MM.1S (cell line): ENCODE data around the gene XXYLT1.

Experiments
- DNase-seq: peaks from one replicate; pipeline ENCODE4 v3.0.0-alpha.2; 2015
- H2AFZ ChIP-seq: fragments of 300-600 bp; sonication (generic); 2 replicates; pipeline ENCODE4 v1.6.0; 2016; ENCODE audit warnings: antibody characterized with exemption, low read length
- H3F3A ChIP-seq: fragments of 300-600 bp; sonication (generic); 2 replicates; pipeline ENCODE4 v1.6.1; 2016; ENCODE audit warnings: mild to moderate bottlenecking, antibody characterized with exemption, low read length, moderate library complexity, mixed read lengths; ENCODE audit not compliant: insufficient read depth
- H3K27ac ChIP-seq: fragments of 300-600 bp; sonication (generic); 2 replicates; pipeline ENCODE4 v1.5.1; 2016; ENCODE audit warnings: mild to moderate bottlenecking, low read length
- H3K27me3 ChIP-seq: fragments of 300-600 bp; sonication (generic); replicated peaks from 2 replicates; pipeline ENCODE4 v1.6.0; 2016; ENCODE audit warnings: low read length; ENCODE audit not compliant: insufficient read depth
- H3K36me3 ChIP-seq: fragments of 300-600 bp; sonication (generic); replicated peaks from 2 replicates; pipeline ENCODE4 v1.6.1; 2016; ENCODE audit warnings: mild to moderate bottlenecking, low read length, mixed read lengths; ENCODE audit not compliant: insufficient read depth
- H3K4me1 ChIP-seq: fragments of 300-600 bp; sonication (generic); 2 replicates; pipeline ENCODE4 v1.6.1; 2016; ENCODE audit warnings: low read length, mixed read lengths
- H3K4me2 ChIP-seq: fragments of 300-600 bp; sonication (generic); 2 replicates; pipeline ENCODE4 v1.6.0; 2016; ENCODE audit warnings: low read depth, low read length
- H3K4me3 ChIP-seq: fragments of 300-600 bp; sonication (generic); 2 replicates; pipeline ENCODE4 v1.5.1; 2016; ENCODE audit warnings: low read length, mixed read lengths
- H3K79me2 ChIP-seq: fragments of 300-600 bp; sonication (generic); 2 replicates; pipeline ENCODE4 v1.6.1; 2016; ENCODE audit warnings: mixed run types, low read length, mixed read lengths
- H3K9ac ChIP-seq: fragments of 300-600 bp; sonication (generic); 2 replicates; pipeline ENCODE4 v1.6.1; 2016; ENCODE audit warnings: low read length, mixed read lengths
- H3K9me2 ChIP-seq: fragments of 300-600 bp; sonication (generic); replicated peaks from 2 replicates; pipeline ENCODE4 v1.6.1; 2016; ENCODE audit warnings: mild to moderate bottlenecking, low read length, mixed read lengths; ENCODE audit not compliant: insufficient read depth
- H3K9me3 ChIP-seq: fragments of 300-600 bp; sonication (generic); replicated peaks from 2 replicates; pipeline ENCODE4 v1.6.1; 2016; ENCODE audit warnings: mild to moderate bottlenecking, low read length, mixed read lengths; ENCODE audit not compliant: insufficient read depth
- H4K20me1 ChIP-seq: fragments of 300-600 bp; sonication (generic); 2 replicates; pipeline ENCODE4 v1.6.1; 2016; ENCODE audit warnings: mild to moderate bottlenecking, low read length, moderate library complexity, mixed read lengths; ENCODE audit not compliant: insufficient read depth
- EZH2 ChIP-seq: fragments of 300-600 bp; sonication (generic); optimal IDR thresholded peaks from 2 replicates; pipeline ENCODE3; 2017; ENCODE audit warnings: low read depth, mild to moderate bottlenecking, antibody characterized with exemption, low read length, mixed read lengths
- EZH2phosphoT487 ChIP-seq: fragments of 300-600 bp; sonication (generic); IDR thresholded peaks from 2 replicates; pipeline ENCODE4 v1.6.1; 2018; ENCODE audit warnings: antibody characterized with exemption, low read length
- TF ChIP-seq, protein P1 (sequence below): fragments of 300-600 bp; sonication (generic); IDR thresholded peaks from 2 replicates; pipeline ENCODE4 v1.5.1; 2016; ENCODE audit warnings: antibody characterized with exemption, low read length, mixed read lengths

The XXYLT1 gene

DNA sequence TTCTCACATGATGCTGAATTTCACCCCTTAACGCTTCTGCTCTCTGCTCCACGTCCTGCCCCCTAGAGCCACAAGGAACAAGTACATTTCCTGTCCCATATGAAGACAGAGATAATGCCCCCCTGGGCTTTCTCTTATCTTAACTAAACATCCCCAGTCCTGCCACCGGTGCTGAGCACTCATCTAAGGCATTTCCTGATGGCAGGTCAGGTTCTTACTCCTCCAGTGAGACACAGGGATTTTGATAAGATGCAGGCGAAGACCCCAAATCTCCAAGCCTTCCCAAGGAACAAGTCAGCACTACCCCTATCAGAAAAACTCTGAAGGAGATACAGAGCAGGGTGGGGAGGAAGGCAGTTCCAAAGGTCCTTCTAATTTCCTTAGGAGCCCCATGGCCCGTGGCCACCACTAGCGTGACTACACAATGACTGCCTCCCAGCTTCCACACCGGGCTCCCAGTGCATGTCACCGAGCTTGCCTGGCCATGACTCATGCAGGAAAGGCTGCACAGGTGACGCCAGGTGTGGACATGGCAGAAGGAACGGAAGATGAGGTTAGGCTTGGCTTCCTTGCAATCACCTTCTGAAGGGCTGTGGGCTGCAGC is 152.9 kb downstream of the XXYLT1 start:
- H3K79me2 ChIP-seq = no peaks in the 10 kb centered on the region
- no peaks in the 10 kb centered on the region for H3K27me3 ChIP-seq
- DNase-seq = no peak
- no peak overlapping the region for H3K27ac ChIP-seq
- H3K4me1 ChIP-seq = no peaks in the 10 kb centered on the region
- no peaks in the 10 kb centered on the region for H3K36me3 ChIP-seq
- no peak overlapping the region for H2AFZ ChIP-seq
- H3K9ac ChIP-seq = no peak overlapping the region
- H3K9me2 ChIP-seq = no peaks in the 10 kb centered on the region
- no peaks in the 10 kb centered on the region for H3K9me3 ChIP-seq
- TF ChIP-seq EZH2 = no peak
- TF ChIP-seq, protein P1, sequence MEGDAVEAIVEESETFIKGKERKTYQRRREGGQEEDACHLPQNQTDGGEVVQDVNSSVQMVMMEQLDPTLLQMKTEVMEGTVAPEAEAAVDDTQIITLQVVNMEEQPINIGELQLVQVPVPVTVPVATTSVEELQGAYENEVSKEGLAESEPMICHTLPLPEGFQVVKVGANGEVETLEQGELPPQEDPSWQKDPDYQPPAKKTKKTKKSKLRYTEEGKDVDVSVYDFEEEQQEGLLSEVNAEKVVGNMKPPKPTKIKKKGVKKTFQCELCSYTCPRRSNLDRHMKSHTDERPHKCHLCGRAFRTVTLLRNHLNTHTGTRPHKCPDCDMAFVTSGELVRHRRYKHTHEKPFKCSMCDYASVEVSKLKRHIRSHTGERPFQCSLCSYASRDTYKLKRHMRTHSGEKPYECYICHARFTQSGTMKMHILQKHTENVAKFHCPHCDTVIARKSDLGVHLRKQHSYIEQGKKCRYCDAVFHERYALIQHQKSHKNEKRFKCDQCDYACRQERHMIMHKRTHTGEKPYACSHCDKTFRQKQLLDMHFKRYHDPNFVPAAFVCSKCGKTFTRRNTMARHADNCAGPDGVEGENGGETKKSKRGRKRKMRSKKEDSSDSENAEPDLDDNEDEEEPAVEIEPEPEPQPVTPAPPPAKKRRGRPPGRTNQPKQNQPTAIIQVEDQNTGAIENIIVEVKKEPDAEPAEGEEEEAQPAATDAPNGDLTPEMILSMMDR = no peak
- no peak overlapping the region for H3K4me3 ChIP-seq
- H3K4me2 ChIP-seq = no peak overlapping the region
- H4K20me1 ChIP-seq = no peaks in the 10 kb centered on the region
- H3F3A ChIP-seq = no peaks in the 10 kb centered on the region

DNA sequence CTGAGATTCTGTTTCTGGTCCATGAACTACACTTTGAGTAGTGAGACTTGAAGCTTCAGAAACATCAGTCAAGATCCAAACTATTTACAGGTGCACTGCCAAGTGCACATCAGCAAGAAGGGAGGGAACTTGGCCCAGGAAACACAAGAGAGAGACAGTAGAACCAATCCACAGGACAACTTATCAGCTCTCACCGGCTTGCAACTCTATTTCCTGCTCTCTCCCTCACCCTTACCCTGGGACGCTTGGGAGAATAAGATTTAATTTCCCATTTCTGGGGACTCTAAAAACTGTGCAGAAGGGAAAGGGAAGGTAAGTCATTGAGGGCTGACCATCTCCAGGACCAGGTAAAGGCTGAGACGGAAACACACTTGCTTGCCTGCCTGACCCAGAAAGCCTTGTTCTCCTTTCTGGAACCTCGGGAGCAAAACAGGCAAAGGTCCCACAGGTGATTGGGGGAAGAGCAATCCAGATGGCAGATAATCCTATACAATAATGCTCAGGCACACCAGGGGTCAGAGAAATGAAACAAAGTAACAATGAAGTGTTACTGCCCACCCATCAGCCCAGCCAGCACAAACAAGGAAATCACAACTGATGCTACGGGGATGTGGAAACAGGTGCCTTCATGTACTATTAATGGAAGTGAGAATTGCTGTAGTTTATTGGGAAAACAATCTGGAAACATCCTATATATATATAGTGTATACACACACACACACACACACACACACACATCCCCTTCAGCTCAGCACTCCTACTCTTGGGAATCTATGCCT is 154.4 kb downstream of the XXYLT1 start:
- Histone ChIP-seq H2AFZ (no peak overlapping the region), H3K27me3 (no peaks in the 10 kb centered on the region), H3K4me1 (no peaks in the 10 kb centered on the region), H3K36me3 (no peaks in the 10 kb centered on the region), H3K27ac (no peak overlapping the region), H3K9me2 (no peaks in the 10 kb centered on the region), H3K9me3 (no peaks in the 10 kb centered on the region), H3K4me3 (no peak overlapping the region), H3K4me2 (no peak overlapping the region), H3K9ac (no peak overlapping the region), H3K79me2 (no peaks in the 10 kb centered on the region), H4K20me1 (no peaks in the 10 kb centered on the region), H3F3A (no peaks in the 10 kb centered on the region)
- DNase-seq = no peak
- TF ChIP-seq EZH2phosphoT487 = no peak
- TF ChIP-seq, protein P1 = no peak
- no peak for TF ChIP-seq EZH2

DNA sequence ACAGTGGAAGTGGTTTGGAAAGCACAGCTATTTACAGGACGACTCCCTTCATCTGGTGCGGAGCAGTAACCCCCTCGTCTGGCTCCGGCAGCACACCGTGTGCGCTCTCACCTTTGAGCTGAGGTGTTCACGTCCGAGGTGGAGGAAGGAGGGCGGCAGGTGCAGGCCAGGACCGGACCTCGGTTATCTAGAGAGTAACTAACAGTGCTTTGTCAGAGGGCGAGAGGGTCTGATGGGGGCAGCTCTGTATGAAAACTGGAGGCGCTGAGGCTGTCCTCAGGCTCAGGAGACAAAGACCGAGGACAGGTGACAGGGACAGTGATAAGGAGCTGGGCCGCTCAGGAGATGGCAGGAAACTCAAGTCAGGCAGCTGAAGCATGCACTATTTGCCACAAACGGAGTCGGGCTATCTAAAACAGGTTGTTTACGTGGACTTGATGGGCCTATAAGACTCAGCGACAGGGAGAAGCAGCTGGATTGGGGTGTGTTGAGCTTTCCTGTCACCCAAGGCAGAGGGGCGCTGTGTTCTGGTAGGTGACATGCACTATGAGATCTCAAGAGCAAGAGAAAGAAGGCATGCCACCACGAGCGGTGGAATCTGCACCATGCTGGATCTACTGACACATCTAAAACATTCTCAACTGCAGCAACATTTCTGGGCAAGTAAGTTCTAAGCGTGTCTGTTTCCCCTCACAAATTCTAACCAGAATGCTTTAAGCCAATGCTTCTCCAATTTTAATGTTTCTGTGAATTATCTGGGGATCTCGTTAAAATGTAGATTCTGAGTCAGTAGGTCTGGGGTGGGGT is 155.2 kb downstream of the XXYLT1 start:
- no peaks in the 10 kb centered on the region for H3K27me3 ChIP-seq
- H3K4me2 ChIP-seq = no peak overlapping the region
- TF ChIP-seq, protein P1 = no peak
- no peak for TF ChIP-seq EZH2
- no peak for TF ChIP-seq EZH2phosphoT487
- H3K4me3 ChIP-seq = no peak overlapping the region
- H3K79me2 ChIP-seq = no peaks in the 10 kb centered on the region
- H3K36me3 ChIP-seq = no peaks in the 10 kb centered on the region
- no peak for DNase-seq
- no peaks in the 10 kb centered on the region for H3F3A ChIP-seq
- no peak overlapping the region for H2AFZ ChIP-seq
- H3K4me1 ChIP-seq = no peaks in the 10 kb centered on the region
- H4K20me1 ChIP-seq = no peaks in the 10 kb centered on the region
- no peaks in the 10 kb centered on the region for H3K9me2 ChIP-seq
- no peak overlapping the region for H3K27ac ChIP-seq
- H3K9me3 ChIP-seq = no peaks in the 10 kb centered on the region
- H3K9ac ChIP-seq = no peak overlapping the region
